GM12878 (cell line): ENCODE results near the gene PPP1R37. TPM values are rescaled to one million over a fixed set of nuclear protein-coding genes. Genes with fewer than 3 reads are reported as not detected.
A peak's percentile ranks its signal among the peaks of the same experiment; 100 is the strongest.

ENCODE experiments used
- CHD1 ChIP-seq: IDR thresholded peaks from 2 replicates; pipeline ENCODE4 v1.6.1; 2012; ENCODE audit warnings: low read depth, low read length, improper control_type of control experiment
- ELK1 ChIP-seq: IDR thresholded peaks from 2 replicates; pipeline ENCODE4 v1.6.1; 2012; ENCODE audit warnings: low read depth, low read length, improper control_type of control experiment
- ESRRA ChIP-seq: IDR thresholded peaks from 2 replicates; pipeline ENCODE4 v1.6.1; 2012; ENCODE audit warnings: mild to moderate bottlenecking, low read length, improper control_type of control experiment
- GABPA ChIP-seq: IDR thresholded peaks from 2 replicates; pipeline ENCODE4 v1.6.1; 2014; ENCODE audit warnings: antibody characterized with exemption, low read depth, mild to moderate bottlenecking, inconsistent platforms
- GATAD2B ChIP-seq: fragments of 450-650 bp; conservative IDR thresholded peaks from 2 replicates; pipeline ENCODE4 v1.6.1; 2017; ENCODE audit warnings: low read depth, mild to moderate bottlenecking, moderate library complexity
- HDAC2 ChIP-seq: fragments of 200-600 bp; sonication (generic); IDR thresholded peaks from 2 replicates; pipeline ENCODE4 v1.6.1; 2017
- IKZF1 ChIP-seq: fragments of 450-650 bp; conservative IDR thresholded peaks from 2 replicates; pipeline ENCODE4 v1.6.1; 2017; ENCODE audit warnings: antibody characterized with exemption, mild to moderate bottlenecking
- JUND ChIP-seq: IDR thresholded peaks from 2 replicates; pipeline ENCODE4 v1.6.1; 2012; ENCODE audit warnings: low read depth, mild to moderate bottlenecking, low read length, improper control_type of control experiment, moderate library complexity
- MLLT1 ChIP-seq: fragments of 450-650 bp; IDR thresholded peaks from 2 replicates; pipeline ENCODE4 v1.6.1; 2016; ENCODE audit warnings: mild to moderate bottlenecking
- NR2C1 ChIP-seq: fragments of 450-650 bp; IDR thresholded peaks from 2 replicates; pipeline ENCODE4 v1.6.1; 2017; ENCODE audit warnings: antibody characterized with exemption, mild to moderate bottlenecking, moderate library complexity
- PBX3 ChIP-seq: IDR thresholded peaks from 2 replicates; pipeline ENCODE4 v1.6.1; 2011; ENCODE audit warnings: mild to moderate bottlenecking, low read depth, low read length, moderate library complexity; ENCODE audit not compliant: insufficient replicate concordance
- PKNOX1 ChIP-seq: fragments of 450-650 bp; IDR thresholded peaks from 2 replicates; pipeline ENCODE4 v1.6.1; 2016; ENCODE audit warnings: mild to moderate bottlenecking
- POU2F2 ChIP-seq: IDR thresholded peaks from 3 replicates; pipeline ENCODE4 v1.6.1; 2011; ENCODE audit warnings: low read depth, mild to moderate bottlenecking, low read length, borderline replicate concordance
- RB1 ChIP-seq: fragments of 450-650 bp; formaldehyde crosslinking; IDR thresholded peaks from 2 replicates; pipeline ENCODE4 v1.6.1; 2017; ENCODE audit warnings: mild to moderate bottlenecking, borderline replicate concordance
- RELB ChIP-seq: fragments of 450-650 bp; IDR thresholded peaks from 2 replicates; pipeline ENCODE4 v1.6.1; 2017; ENCODE audit warnings: low read depth, mild to moderate bottlenecking, moderate library complexity
- RFX5 ChIP-seq: IDR thresholded peaks from 2 replicates; pipeline ENCODE4 v1.6.1; 2011; ENCODE audit warnings: low read depth, low read length, improper control_type of control experiment
- SKIL ChIP-seq: fragments of 450-650 bp; IDR thresholded peaks from 2 replicates; pipeline ENCODE4 v1.6.1; 2017; ENCODE audit warnings: mild to moderate bottlenecking, low read depth, inconsistent platforms; ENCODE audit not compliant: poor library complexity, severe bottlenecking
- SMAD1 ChIP-seq: fragments of 450-650 bp; IDR thresholded peaks from 2 replicates; pipeline ENCODE4 v1.6.1; 2018; ENCODE audit warnings: mild to moderate bottlenecking, low read depth; ENCODE audit not compliant: partially characterized antibody
- SREBF2 ChIP-seq: IDR thresholded peaks from 2 replicates; pipeline ENCODE4 v1.6.1; 2012; ENCODE audit warnings: mild to moderate bottlenecking, low read length
- ZNF274 ChIP-seq: IDR thresholded peaks from one replicate; pipeline ENCODE4 v1.8.0; 2011; ENCODE audit not compliant: insufficient read length, insufficient read depth
- ZNF384 ChIP-seq: IDR thresholded peaks from 2 replicates; pipeline ENCODE4 v1.6.1; 2012; ENCODE audit warnings: low read depth, mild to moderate bottlenecking, low read length, improper control_type of control experiment, borderline replicate concordance
- polyA plus RNA-seq, 11 experiments: library from polyadenylated mRNA; depleted of rRNA in 4 of 11; unstranded in 6 of 11; stranded (reverse) in 5 of 11; fragments of >200 nt; fragmentation: Nextera tagmentation in 4 of 11; fragmentation: Illumina TruSeq in 1 of 11; extraction: Ambion mirVana in 4 of 11; extraction: Trizol in 1 of 11; gene quantifications; 1 replicate in 1 of 11; 2 replicates in 10 of 11; pipeline versions ENCODE4 v1.2.1 to v1.2.3, GENCODE V29; 2011 to 2016; ENCODE audit warnings: inconsistent platforms in 2 of 11, missing spikeins in 2 of 11, low read depth in 1 of 11
- total RNA-seq, 4 experiments: library from RNA; depleted of rRNA in 3 of 4; stranded (reverse); fragments of >200 nt in 3 of 4; fragmentation: Illumina TruSeq in 1 of 4; extraction: Trizol in 1 of 4; gene quantifications; 2 replicates each; pipeline versions ENCODE4 v1.2.1 to v1.2.3, GENCODE V29; 2013 to 2021

The PPP1R37 gene
- total and polyA plus RNA-seq, 10 of the 15 experiments (the other 5 are each of a cell fraction or from before 2014, with no cell fraction given), result 0.09 to 21.3 (median 5.1) TPM; not detected in 1

GRCh38 chr19:45178262-45179071, 85.5 kb downstream of the PPP1R37 start, which contains the start of gene BLOC1S3 (continued):
- TF ChIP-seq PKNOX1, result peak; percentile 97
- no peak for TF ChIP-seq SMAD1
- TF ChIP-seq PBX3, result peak; percentile 78
- no peak for TF ChIP-seq SKIL
- TF ChIP-seq RFX5, result peak; percentile 99
- TF ChIP-seq GATAD2B, result peak; percentile 80
- TF ChIP-seq ESRRA, result no peak
- TF ChIP-seq RELB, result peak; percentile 48; the same call in 1 of the 2 replicates
- TF ChIP-seq ELK1, result 0 out of 2 replicates have a peak, but pooled peaks have one; percentile 68
- peak; percentile 79; the same call in 1 of the 3 replicates for TF ChIP-seq POU2F2
- TF ChIP-seq GABPA, result no peak
- TF ChIP-seq ZNF384, result no peak
- no peak; the same call in 1 of the 2 replicates for TF ChIP-seq RB1
- TF ChIP-seq NR2C1, result 0 out of 2 replicates have a peak, but pooled peaks have one; percentile 12
- no peak for TF ChIP-seq IKZF1
- TF ChIP-seq JUND, result no peak
- no peak for TF ChIP-seq SREBF2
- TF ChIP-seq HDAC2, result no peak
- no peak for TF ChIP-seq CHD1
- TF ChIP-seq ZNF274, result no peak
- 0 out of 2 replicates have a peak, but pooled peaks have one; percentile 27 for TF ChIP-seq MLLT1
